BJ (cell line): ENCODE data around the gene EN1. TPM values are rescaled to one million over a fixed set of nuclear protein-coding genes. Genes with fewer than 3 reads are reported as not detected.

Experiments
- CTCF ChIA-PET: fragments of 350-600 bp; formaldehyde crosslinking; extraction: SDS; loops from one replicate; lab custom pipeline; 2021; ENCODE audit warnings: antibody characterized with exemption, inconsistent platforms; lab: Yijun Ruan, JAX
- POLR2A ChIA-PET: fragments of 300-600 bp; sonication (Branson Sonifier 250); formaldehyde crosslinking; extraction: SDS; loops from one replicate; lab custom pipeline; 2021; ENCODE audit warnings: antibody characterized with exemption; lab: Charles Lee
- DNase-seq: peaks from one replicate; pipeline ENCODE4 v3.0.0-alpha.2; 2011; ENCODE audit warnings: low read depth
- H3K27me3 ChIP-seq: 2 replicates; pipeline ENCODE4 v1.6.0; 2011; ENCODE audit warnings: low read length; ENCODE audit not compliant: control insufficient read depth, insufficient read depth
- H3K36me3 ChIP-seq: 2 replicates; pipeline ENCODE4 v1.5.1; 2011; ENCODE audit warnings: low read length; ENCODE audit not compliant: control insufficient read depth, insufficient read depth
- H3K4me3 ChIP-seq: 2 replicates; pipeline ENCODE4 v1.5.1; 2011; ENCODE audit warnings: low read depth, mild to moderate bottlenecking, control low read depth, low read length
- polyA plus RNA-seq: library from polyadenylated mRNA; depleted of rRNA; stranded (reverse); fragments of >200 nt; gene quantifications from 2 replicates; pipeline ENCODE4 v1.2.3, GENCODE V29; 2011
- TF ChIP-seq, protein P1 (sequence below): IDR thresholded peaks from 2 replicates; pipeline ENCODE4 v1.5.1; 2011; ENCODE audit warnings: low read depth, mild to moderate bottlenecking, control low read depth, inconsistent platforms, low read length, moderate library complexity; ENCODE audit not compliant: insufficient read depth

Gene EN1
- polyA plus RNA-seq, 1 experiment = not detected

DNA sequence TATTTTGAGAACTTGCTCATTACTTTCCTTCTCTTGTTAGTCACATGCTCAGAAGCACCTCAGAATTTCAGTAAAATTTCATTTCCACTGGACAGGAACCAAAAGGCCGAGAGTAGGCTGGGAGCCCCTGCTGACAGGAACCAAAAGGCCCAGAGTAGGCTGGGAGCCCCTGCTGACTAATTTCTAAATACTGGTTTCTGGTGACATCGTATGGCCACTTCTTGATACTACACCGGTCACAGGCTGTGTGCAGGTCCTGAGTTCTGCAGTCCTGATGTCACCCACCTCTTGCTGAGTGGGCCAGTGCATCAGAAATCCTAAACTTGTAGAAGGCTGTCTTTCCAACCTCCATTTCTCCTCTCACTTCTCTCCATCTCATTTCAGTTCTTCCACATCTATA is 17.7 kb upstream of the EN1 start:
- TF ChIP-seq, protein P1, sequence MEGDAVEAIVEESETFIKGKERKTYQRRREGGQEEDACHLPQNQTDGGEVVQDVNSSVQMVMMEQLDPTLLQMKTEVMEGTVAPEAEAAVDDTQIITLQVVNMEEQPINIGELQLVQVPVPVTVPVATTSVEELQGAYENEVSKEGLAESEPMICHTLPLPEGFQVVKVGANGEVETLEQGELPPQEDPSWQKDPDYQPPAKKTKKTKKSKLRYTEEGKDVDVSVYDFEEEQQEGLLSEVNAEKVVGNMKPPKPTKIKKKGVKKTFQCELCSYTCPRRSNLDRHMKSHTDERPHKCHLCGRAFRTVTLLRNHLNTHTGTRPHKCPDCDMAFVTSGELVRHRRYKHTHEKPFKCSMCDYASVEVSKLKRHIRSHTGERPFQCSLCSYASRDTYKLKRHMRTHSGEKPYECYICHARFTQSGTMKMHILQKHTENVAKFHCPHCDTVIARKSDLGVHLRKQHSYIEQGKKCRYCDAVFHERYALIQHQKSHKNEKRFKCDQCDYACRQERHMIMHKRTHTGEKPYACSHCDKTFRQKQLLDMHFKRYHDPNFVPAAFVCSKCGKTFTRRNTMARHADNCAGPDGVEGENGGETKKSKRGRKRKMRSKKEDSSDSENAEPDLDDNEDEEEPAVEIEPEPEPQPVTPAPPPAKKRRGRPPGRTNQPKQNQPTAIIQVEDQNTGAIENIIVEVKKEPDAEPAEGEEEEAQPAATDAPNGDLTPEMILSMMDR = peak; percentile 64
- no peak for DNase-seq
- no peak overlapping the region for H3K4me3 ChIP-seq
- H3K27me3 ChIP-seq = peaks cover 19% of the 10 kb centered on the region
- ChIA-PET CTCF (interaction anchor here (2.1 kb wide), 1 partner anchor 643 kb away, joined by 7 read pairs; no protein-coding TSS in a partner anchor), POLR2A (no interaction called here)
- no peaks in the 10 kb centered on the region for H3K36me3 ChIP-seq

DNA sequence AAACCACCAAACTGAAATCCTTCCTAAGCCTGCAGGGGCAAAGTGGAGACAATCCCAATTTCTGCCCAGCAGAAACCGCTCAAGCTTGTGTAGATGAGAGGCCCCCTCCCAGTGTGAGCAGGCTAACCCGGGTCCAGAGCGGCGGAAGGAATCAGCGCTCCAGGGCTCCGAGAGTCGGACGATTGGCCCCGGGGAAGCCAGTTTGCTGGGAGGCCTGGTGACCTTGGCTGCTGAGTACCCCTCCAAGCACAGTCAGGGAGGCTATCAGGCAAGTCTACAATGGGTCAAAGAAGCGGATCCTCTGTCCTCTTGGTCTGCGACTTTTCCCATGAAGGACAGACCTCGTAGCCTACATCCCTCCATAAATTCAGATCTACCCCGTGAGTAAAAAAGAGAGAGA is 16.8 kb upstream of the EN1 start:
- Histone ChIP-seq H3K36me3 (no peaks in the 10 kb centered on the region), H3K27me3 (peaks cover 27% of the 10 kb centered on the region), H3K4me3 (no peak overlapping the region)
- no peak for DNase-seq
- ChIA-PET CTCF (interaction anchor here (1.2 kb wide), 1 partner anchor 9 kb away, joined by 3 read pairs; no protein-coding TSS in a partner anchor), POLR2A (no interaction called here)
- TF ChIP-seq, protein P1 = no peak

DNA sequence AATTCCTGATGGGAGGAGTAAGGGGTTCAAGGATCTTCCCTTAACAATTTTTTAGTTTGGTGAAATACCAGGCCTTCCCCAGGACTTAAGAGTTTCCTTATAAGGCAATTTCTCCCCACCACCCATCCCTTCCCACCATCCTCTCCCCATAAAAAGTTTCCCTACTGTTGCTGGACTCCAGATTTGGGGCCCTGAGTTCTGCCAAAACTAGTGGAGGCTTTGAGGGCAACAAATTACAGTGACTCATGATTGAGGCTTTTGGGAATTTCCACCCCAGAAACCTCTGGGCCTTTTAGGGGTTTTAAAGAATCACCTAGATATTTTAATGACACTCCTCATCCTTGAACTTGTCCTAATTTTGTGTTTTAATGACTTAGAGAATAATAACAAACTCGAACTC is 14.3 kb upstream of the EN1 start:
- no peaks in the 10 kb centered on the region for H3K36me3 ChIP-seq
- TF ChIP-seq, protein P1 = no peak
- DNase-seq = no peak
- ChIA-PET CTCF (interaction anchor here (1.5 kb wide), 1 partner anchor 638 kb away, joined by 3 read pairs; no protein-coding TSS in a partner anchor), POLR2A (no interaction called here)
- H3K27me3 ChIP-seq = peaks cover 50% of the 10 kb centered on the region
- no peak overlapping the region for H3K4me3 ChIP-seq

DNA sequence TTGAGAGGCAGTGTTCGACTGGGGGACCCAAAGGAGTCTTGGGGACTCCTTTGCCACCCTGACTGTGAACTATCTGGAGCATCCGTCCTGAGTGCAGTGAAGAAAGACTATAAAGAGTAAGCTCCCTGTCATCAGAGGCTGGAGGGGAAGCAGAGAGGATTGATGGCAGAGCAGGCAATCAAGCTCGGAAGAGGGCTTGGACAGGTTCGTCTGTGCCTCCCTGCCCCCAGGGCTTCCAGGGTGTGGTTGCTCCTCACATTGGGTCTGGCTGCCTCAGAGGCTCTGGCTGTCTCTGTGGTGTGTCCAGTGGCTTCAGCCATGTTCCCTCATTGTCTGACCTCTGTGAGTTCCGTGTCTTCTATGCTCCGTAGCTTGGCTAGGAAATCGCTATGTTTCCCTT is 13.8 kb upstream of the EN1 start:
- ChIA-PET CTCF (interaction anchor here (1.5 kb wide), 1 partner anchor 637 kb away, joined by 3 read pairs; no protein-coding TSS in a partner anchor), POLR2A (no interaction called here)
- TF ChIP-seq, protein P1 = no peak
- Histone ChIP-seq H3K4me3 (no peak overlapping the region), H3K36me3 (no peaks in the 10 kb centered on the region), H3K27me3 (peaks cover 54% of the 10 kb centered on the region)
- no peak for DNase-seq

DNA sequence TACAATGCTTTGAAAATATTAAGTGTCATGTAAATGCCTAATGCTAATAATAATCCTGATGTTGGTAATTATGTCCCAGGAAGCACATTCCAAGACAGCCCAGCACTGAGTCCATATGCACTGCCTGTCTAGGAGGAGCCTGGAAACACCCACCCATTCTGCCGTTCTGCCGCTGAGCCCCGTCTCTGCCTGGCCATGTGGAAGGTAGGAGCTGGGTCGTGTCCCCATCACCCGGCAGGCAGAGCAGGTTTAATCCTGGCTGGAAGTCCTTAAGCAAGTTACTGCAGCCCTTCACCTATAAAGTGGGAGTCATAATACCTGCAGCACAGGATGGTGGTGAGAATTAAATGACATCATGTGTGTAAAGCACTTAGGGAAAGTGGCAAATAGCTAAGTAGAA is 13.1 kb upstream of the EN1 start:
- TF ChIP-seq, protein P1 = no peak
- no peaks in the 10 kb centered on the region for H3K36me3 ChIP-seq
- ChIA-PET CTCF (interaction anchor here (0.8 to 1.5 kb wide), 3 partner anchors 322 to 659 kb away, joined by 3 to 4 read pairs (median 3); no protein-coding TSS in a partner anchor), POLR2A (no interaction called here)
- H3K27me3 ChIP-seq = peaks cover 59% of the 10 kb centered on the region
- H3K4me3 ChIP-seq = no peak overlapping the region
- no peak for DNase-seq
